SK-N-MC (cell line): ENCODE measurements around the gene COL20A1.

Experiments used
- DNase-seq: peaks from one replicate; pipeline ENCODE4 v3.0.0-alpha.2; 2011; ENCODE audit warnings: low read depth, low spot score
- H3K27ac ChIP-seq: fragments of 200-600 bp; sonication (generic); 2 replicates; pipeline ENCODE4 v1.5.1; 2016; ENCODE audit warnings: mixed run types
- H3K36me3 ChIP-seq: fragments of 200-600 bp; sonication (generic); 2 replicates; pipeline ENCODE4 v1.6.1; 2017; ENCODE audit warnings: antibody characterized with exemption, low read length, mixed read lengths; ENCODE audit not compliant: insufficient read depth
- H3K4me3 ChIP-seq: fragments of 200-600 bp; sonication (generic); 2 replicates; pipeline ENCODE4 v1.5.1; 2016
- H3K9ac ChIP-seq: fragments of 200-600 bp; sonication (generic); 2 replicates; pipeline ENCODE4 v1.8.0; 2017; ENCODE audit warnings: mixed run types, mixed read lengths; ENCODE audit not compliant: insufficient read length
- H3K9me3 ChIP-seq: fragments of 200-600 bp; sonication (generic); 2 replicates; pipeline ENCODE4 v1.6.1; 2017; ENCODE audit warnings: low read depth, mild to moderate bottlenecking, antibody characterized with exemption, low read length, moderate library complexity, mixed read lengths
- EZH2 ChIP-seq: fragments of 200-600 bp; sonication (generic); IDR thresholded peaks from one replicate; pipeline ENCODE4 v1.6.1; 2017; ENCODE audit warnings: antibody characterized with exemption
- FOXP2 ChIP-seq: optimal IDR thresholded peaks from 2 replicates; pipeline ENCODE3; 2011; ENCODE audit warnings: mild to moderate bottlenecking, moderate library complexity; ENCODE audit not compliant: insufficient read depth; ENCODE audit errors: extremely low read length, control extremely low read depth
- POLR2AphosphoS5 ChIP-seq: IDR thresholded peaks from 2 replicates; pipeline ENCODE4 v1.6.1; 2012; ENCODE audit warnings: mild to moderate bottlenecking, low read depth, low read length, borderline replicate concordance

The COL20A1 gene

GRCh38 chr20:63280929-63281545 is 11.9 kb upstream of the COL20A1 start:
- TF ChIP-seq POLR2AphosphoS5 (no peak), FOXP2 (no peak), EZH2 (no peak)
- H3K9me3 ChIP-seq, result no peaks in the 10 kb centered on the region
- H3K36me3 ChIP-seq, result peaks cover 5% of the 10 kb centered on the region; the same call in 1 of the 2 replicates
- H3K27ac ChIP-seq, result no peak overlapping the region
- DNase-seq, result no peak
- no peak overlapping the region for H3K9ac ChIP-seq
- H3K4me3 ChIP-seq, result no peak overlapping the region

GRCh38 chr20:63281742-63282665 is 11.0 kb upstream of the COL20A1 start:
- no peak for DNase-seq
- TF ChIP-seq EZH2 (no peak), FOXP2 (no peak), POLR2AphosphoS5 (no peak)
- Histone ChIP-seq H3K36me3 (peaks cover 5% of the 10 kb centered on the region; the same call in 1 of the 2 replicates), H3K9me3 (no peaks in the 10 kb centered on the region), H3K27ac (no peak overlapping the region), H3K4me3 (no peak overlapping the region), H3K9ac (no peak overlapping the region)

DNA sequence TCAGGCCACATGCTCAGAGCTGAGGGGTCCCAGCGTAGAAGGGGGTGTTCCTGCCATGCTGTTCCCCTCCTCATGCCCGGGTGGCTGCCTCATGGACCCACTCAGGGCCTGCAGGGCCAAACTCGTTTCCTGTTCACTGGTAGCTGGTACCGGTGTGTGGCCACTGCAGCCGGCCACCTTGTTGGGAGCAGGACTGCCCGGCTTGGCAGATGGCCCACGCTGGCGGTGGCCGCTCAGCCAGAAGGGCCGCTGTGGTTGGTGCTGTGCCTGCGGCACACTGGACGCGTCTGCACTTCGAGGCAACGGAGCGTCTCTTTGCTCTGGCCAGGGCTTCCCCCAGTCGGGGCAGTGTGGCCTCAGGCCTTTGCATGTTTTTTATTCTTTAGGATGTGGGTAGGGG is 10.0 kb upstream of the COL20A1 start:
- no peak overlapping the region for H3K4me3 ChIP-seq
- H3K36me3 ChIP-seq, result peaks cover 5% of the 10 kb centered on the region; the same call in 1 of the 2 replicates
- no peak overlapping the region for H3K9ac ChIP-seq
- no peaks in the 10 kb centered on the region for H3K9me3 ChIP-seq
- no peak overlapping the region for H3K27ac ChIP-seq
- DNase-seq, result no peak
- TF ChIP-seq POLR2AphosphoS5 (no peak), FOXP2 (no peak), EZH2 (no peak)

GRCh38 chr20:63283397-63284082 is 9.4 kb upstream of the COL20A1 start:
- H3K4me3 ChIP-seq, result no peak overlapping the region
- 0 out of 2 replicates have a peak, but pooled peaks cover 4% of the 10 kb centered on the region for H3K36me3 ChIP-seq
- DNase-seq, result no peak
- no peak for TF ChIP-seq FOXP2
- H3K9me3 ChIP-seq, result no peaks in the 10 kb centered on the region
- no peak overlapping the region for H3K9ac ChIP-seq
- H3K27ac ChIP-seq, result no peak overlapping the region

- no peak for DNase-seq
- Histone ChIP-seq H3K4me3 (no peak overlapping the region), H3K9me3 (no peaks in the 10 kb centered on the region), H3K36me3 (no peaks in the 10 kb centered on the region), H3K27ac (no peak overlapping the region), H3K9ac (no peak overlapping the region)
- TF ChIP-seq FOXP2 (no peak), EZH2 (no peak), POLR2AphosphoS5 (no peak)
Observed at GRCh38 chr20:63284083-63284440, 8.9 kb upstream of the COL20A1 start.

- Histone ChIP-seq H3K4me3 (no peak overlapping the region), H3K9ac (no peak overlapping the region), H3K36me3 (no peaks in the 10 kb centered on the region), H3K27ac (no peak overlapping the region), H3K9me3 (no peaks in the 10 kb centered on the region)
- no peak for DNase-seq
- TF ChIP-seq FOXP2 (no peak), EZH2 (no peak), POLR2AphosphoS5 (no peak)
Observed at GRCh38 chr20:63284544-63284949, 8.4 kb upstream of the COL20A1 start.

- DNase-seq, result no peak
- TF ChIP-seq POLR2AphosphoS5 (no peak), FOXP2 (no peak), EZH2 (no peak)
- Histone ChIP-seq H3K36me3 (no peaks in the 10 kb centered on the region), H3K27ac (no peak overlapping the region), H3K4me3 (no peak overlapping the region), H3K9me3 (no peaks in the 10 kb centered on the region), H3K9ac (no peak overlapping the region)
Observed at GRCh38 chr20:63284981-63285524, 7.9 kb upstream of the COL20A1 start.

DNA sequence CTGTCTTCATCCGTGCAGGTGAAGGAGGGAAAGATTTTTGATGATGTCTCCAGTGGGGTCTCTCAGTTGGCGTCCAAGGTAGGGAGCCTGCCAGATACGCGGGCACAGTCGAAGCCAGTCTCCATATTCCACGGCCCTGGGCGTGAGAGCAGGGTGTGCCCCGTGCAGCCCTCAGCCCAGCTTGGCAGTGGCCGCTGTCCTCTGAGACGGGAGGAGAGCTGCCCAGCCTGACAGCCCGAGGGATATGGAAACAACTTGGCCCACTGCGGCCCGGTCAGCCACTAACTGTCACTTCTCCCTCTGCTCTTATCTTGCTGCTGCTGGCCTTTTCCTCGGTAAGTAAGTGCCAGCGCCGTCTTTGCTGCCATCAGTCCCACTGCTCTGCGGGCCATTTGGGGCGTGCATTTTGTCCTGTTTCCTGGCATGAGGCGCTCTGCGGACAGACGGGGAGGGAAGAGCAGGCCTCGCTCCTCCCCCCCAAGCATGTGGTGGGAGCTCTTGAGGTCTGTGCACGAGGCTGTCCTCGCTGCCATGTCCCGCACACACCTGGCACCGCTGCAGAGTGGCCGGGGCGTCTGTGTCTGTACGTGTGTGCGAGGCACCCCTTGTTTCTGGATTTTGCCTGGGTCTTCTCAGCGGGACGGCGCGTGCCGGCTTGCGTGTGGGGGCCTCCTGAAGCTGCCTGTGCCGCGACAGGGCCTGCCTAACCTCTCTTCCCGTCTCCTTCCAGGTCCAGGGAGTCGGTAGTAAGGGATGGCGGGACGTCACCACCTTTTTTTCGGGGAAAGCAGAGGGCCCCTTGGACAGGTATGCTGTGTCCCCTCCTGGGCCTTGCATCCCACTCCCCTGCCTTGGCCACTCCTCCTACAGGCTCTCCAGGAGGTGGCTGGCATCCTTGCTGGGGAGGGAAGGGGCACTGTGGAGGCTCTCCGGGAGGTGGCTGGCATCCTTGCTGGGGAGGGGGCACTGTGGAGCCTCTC is 7.1 kb upstream of the COL20A1 start:
- Histone ChIP-seq H3K9me3 (no peaks in the 10 kb centered on the region), H3K9ac (no peak overlapping the region), H3K27ac (no peak overlapping the region), H3K4me3 (no peak overlapping the region), H3K36me3 (no peaks in the 10 kb centered on the region)
- TF ChIP-seq POLR2AphosphoS5 (no peak), FOXP2 (no peak), EZH2 (no peak)
- DNase-seq, result no peak
